DMS53 (cell line): ENCODE results near the gene COX4I1.
"Not testable (repeated sequence)": the region's sequence is repeated elsewhere in the genome, so short reads cannot be mapped to it uniquely, and the experiment has no call there.

Source experiments
- DNase-seq: peaks from one replicate; lab custom pipeline; 2025; lab: John Stamatoyannopoulos, UW

Gene COX4I1

DNA sequence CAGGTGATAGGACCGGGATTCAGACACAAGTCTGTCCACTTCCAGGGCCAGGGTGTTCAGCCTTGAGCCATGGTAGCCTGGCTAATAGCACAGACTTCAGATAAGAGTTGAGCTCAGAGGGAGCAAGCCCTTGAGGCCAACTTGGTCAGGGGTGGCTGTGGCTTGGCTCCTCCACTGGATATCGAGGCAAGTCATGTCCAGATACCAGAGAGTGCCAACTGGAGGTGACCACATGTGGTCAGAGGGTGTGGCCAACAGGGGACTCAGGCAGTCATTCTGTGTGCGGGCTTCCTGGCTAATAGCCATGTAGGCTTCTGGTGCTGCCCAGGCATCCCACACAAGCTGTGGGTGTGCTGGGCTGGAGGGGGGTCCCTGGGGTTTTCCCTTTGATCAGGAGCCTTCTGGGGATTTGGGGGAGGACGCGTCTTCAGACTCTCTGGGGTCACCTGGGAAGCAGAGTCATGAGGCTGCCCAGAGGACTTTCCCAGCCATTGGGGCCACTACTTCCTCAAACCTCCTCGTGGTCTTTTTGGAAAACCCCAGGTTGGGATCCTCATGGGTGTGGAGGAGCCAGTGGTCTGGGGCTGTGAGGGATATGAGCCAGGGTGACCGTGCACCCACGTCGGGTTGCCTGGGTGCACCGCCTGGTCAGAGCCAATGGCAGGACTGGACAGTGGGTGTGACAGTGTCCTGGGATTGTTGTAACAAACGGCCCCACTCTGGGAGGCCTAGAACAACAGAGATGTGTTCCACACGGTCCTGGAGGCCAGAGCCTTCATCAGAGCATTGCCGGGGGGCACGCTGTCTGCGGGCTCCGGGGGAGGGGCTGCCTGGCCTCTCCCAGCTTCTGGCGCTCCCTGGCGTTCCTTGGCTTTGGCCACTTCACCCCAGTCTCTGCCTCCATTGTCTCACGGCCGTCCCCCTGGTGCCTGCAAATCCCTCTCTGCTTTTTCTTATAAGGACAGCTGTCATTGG lies 25.0 kb downstream of the COX4I1 start:
- DNase-seq = no peak

DNA sequence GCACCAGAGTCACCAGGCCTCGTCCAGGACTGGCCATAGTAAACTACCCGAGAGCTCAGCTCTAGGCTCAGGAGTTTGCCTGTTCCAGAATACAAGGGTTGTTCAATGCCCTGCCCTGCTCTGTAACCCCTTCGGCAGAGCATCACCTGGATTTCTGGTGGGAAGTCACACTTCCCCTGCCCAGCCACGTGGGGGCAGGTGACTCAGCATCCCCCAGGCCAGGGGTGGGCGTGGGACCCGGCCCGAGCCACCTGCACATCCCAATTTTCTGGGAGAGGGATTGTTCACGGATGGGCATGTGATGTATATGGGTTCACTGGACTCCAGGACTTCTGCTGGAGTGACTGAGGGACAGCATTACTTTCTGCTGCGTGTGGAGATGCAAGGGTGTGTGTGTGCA lies 25.8 kb downstream of the COX4I1 start:
- no peak for DNase-seq

DNA sequence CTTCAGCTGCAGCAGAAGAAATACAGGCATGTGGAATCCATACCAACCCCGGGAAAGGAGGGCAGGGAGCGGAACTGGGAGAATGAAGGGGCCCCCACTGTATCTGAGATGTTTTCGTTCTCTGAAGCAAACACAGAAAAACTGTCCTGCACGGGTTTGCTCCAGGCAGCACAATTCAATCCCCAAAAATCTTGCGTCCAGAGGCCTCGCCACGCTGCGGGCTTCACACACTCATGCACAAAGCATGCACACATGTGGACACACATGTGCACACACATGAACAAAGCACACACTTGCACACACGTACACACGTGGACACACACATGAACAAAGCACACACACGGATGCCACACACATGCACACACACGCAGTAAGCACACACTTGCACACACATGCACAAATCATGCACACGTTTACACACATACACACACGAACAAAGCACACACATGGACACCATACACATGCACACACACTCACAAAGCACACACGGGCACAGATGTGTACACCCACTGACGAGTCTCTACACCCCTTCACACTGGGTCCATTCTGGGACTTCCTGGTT lies 27.3 kb downstream of the COX4I1 start:
- DNase-seq = no peak

DNA sequence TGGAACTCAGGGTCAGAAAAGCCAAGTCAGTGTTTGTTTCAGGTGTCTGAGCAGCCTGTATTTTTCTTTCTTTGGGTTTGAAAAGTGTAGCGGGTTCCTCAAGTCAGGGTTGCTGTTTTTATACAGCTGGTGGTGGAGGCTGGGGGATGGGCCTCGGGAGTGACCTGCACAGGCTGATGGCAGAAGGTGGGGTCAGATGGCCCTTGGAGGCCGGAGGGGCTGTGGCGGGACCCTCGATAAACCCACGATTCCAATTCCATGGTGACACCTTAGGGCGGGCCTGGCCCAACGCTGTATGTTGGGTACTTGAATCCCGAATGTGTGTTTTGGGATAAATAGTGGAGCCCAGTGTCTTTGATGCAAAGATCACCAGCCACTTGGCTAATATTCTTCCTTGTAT lies 28.7 kb downstream of the COX4I1 start:
- DNase-seq = no peak

DNA sequence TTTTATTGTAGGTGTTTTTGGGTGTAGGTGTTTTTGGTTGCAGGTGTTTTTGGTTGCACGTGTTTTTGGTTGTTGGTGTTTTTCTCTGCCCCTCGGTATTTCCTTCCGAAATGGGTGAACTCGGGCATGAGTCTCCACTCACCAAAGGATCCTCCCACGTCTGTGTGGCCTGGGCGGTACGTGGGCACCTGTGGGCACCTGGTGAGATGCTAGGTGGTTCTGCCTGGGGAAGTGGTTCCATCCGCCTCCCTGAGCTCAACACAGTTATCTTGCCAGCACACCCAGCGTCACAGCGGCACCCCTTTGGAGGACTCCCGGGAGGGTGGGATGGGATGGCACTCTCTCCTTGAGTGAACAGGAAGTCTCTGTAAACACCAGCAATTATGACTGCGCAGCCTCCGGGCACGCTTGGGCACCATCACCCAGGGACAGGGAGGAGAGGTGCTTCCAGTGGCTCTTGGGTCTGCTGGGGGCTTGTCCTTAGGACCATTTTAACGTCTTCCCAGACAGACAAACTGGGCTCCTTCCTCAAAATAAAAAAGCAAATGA lies 29.8 kb downstream of the COX4I1 start:
- no peak for DNase-seq

DNA sequence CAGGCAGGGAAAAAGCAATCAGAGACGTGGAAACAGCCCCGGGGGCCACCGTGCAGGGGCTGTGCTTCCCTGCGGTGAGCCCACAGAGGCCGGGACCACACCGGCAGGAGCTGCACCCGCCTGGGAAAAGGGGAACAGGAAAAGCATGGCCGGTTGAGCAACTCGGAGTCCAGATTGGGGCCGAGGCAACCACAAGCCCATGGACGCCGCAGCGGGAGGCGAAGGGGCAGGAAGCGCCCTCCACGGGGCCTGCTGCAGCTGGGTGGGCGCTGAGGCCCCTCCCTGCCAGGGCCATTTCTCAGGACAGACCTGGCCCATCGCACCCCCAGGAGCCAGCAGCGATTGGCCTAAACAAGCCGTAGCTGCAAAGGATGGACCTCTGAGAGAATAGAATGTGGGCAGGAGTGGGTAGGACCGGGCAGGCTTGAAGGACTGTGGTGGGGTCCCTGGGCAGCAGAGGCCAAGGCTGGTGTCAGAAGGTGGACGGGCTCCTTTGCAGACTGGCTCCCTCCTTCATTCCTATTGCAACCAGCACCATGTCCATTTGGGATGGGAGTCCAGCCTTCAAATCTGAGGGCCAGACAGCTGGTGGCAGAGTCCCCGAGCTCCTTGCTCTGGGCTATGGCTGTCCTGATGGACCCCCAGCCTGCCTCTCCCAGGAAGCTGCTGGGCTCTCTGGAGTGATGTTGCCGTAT lies 30.4 kb downstream of the COX4I1 start:
- no peak for DNase-seq

DNA sequence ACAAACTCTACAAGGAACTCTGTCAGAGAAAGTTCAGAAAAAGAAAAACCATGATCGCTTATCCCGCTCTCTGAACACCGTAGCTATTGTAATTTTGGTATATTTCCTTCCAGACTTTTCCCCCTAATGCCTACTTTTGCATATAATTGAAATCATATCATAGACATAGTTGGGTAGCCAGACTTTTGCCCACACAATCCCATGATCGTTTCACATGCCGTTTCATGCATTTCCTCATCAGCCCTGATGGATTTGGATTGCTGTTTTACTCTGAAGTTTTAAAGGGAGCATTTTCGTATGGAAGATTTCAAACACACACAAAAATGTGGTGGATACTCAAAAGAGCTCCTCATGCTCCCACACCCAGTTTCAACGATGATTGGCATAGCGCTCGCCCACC lies 31.3 kb downstream of the COX4I1 start:
- DNase-seq = no peak

DNA sequence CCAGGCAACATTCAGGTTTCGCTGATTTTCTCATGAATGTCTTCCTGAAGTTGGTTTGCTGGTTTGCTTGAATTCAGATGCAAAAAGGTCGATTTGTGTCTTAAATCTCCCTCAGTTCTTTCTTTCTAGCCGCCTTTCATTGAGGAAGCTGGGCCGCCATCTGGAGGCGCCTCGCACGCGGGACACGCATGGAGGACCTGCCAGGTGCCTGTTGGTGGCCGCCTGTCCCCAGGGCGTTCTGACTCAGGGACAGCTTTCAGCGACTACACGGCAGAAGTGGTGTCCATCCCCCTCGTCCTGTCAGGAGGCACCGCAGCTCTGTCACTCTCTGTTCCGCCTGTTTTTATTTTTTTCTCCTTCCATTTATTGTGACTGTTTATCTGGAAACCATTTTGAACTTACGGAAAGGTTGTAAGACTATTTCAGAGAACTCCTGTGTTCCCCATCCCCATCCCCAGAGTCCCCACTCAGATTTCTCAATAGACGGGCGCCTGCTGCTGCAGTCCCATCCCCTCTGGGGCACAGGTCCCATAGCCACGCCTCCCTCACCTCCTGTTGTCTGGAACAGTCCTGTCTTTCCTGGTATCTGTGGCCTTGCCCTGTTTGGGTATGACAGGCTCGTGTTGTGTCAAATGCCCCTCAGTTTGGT lies 33.2 kb downstream of the COX4I1 start:
- DNase-seq = no peak

DNA sequence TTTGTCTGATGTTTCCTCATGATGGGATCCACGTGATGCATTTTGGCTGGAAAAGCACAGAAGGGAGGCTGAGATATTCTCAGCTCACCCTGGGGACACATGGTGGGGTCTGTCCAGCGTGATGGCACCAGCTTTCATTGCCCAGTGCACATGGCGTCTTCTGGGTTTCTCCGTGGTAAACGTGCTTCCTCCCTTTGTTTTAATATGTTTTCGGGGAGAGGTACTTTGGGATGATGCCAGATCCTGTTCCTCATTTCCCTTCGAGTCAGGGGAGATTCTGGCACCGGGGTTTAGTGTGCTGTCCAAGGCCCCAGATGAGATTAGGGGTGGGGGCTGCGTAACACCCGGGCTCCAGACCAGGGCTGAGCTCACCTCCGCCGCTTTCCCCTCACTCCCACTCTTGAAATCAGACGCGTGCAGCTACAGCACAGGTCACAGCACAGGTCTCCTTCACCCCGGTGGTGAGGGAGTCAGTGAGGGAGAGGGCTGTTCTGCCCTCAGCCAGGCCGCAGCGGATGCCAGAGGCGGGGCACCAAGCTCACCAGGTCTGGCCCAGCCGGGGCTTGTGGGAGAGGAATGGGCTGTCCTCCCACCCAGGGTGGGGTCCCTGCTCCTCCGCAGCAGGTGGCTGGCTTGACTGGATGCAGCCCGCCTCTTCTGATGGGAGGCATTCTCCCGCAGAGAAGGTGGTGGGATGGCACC lies 33.9 kb downstream of the COX4I1 start:
- DNase-seq = no peak

DNA sequence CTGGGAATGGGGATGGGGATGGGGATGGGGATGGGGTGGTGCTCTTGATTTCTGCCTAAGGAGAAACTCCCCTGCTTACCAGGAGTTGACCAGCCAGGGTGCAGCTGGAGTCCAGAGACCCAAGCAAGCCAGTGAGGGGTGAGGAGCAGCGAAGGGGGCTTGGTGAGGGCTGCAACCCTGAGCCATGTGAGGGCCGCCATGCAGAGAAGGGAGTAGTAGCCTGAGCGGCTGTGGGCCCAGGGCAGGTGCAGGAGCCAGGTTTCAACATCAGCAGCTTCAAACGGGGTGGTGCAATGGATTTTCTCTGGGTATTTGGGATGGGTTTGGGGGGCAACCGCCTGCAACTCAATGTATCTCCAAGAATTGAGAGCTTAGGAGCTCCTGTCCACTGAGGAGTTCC lies 35.2 kb downstream of the COX4I1 start:
- no peak for DNase-seq

DNA sequence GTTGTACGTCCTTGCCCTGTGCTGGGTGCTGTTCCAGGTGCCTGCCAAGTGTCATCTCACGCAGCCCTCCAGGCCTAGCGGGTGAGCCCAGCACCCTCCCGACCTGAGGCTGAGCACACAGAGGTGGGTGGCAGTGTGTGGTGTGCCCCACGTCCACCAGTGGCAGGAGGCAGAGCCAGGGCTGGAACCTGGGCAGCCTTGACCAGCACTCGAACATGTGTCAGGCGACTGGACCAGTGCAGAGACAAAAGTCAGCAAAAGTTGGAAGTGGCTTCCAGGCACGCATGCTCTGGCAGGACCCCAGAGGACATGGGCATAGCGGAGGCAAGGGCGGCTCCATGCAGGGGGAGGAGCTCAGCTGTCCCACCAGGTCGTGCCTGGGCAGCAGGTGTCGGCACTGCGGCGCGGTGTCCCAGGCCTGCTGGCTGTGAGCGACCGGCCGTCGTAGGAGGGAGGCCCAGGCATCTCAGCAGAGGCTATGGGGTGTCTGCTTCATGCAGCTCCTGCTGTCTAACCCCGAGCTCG lies 35.8 kb downstream of the COX4I1 start:
- no peak for DNase-seq

DNA sequence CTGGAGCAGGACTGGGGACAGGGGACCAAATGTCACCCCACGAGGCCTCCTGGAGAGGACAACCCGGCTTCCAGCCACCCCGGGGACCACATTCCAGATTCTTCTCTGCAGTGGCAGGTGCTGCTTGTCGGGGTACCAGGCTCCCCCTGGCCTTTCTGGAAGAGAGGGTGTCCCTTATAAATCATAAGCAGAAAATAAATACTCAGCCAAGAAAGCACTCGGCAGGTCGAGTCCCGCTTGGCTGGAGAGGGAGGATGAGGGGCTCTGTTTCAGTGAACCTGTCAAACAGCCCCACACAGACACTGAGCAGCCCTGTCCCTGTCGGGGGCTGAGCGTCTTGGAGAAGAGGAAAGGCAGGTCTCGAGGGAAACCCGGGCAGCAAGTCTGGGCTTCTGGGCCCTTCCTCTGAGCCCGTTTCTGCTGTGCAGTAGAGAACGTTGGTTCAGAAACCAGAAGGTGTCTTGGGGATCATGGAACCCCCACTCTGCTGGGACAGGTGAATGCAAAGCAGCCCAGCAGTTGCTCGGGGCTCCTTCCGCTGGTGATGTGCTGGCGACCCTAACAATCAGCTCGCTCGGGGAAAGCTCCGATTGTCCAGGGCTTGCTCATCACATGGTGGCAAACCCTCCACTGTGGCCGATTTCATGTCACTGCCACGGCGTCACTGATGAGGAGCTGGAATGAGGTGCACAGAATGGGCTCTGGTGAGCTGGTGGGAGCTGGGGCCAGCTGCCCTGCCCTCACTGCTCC lies 36.6 kb downstream of the COX4I1 start:
- no peak for DNase-seq

DNA sequence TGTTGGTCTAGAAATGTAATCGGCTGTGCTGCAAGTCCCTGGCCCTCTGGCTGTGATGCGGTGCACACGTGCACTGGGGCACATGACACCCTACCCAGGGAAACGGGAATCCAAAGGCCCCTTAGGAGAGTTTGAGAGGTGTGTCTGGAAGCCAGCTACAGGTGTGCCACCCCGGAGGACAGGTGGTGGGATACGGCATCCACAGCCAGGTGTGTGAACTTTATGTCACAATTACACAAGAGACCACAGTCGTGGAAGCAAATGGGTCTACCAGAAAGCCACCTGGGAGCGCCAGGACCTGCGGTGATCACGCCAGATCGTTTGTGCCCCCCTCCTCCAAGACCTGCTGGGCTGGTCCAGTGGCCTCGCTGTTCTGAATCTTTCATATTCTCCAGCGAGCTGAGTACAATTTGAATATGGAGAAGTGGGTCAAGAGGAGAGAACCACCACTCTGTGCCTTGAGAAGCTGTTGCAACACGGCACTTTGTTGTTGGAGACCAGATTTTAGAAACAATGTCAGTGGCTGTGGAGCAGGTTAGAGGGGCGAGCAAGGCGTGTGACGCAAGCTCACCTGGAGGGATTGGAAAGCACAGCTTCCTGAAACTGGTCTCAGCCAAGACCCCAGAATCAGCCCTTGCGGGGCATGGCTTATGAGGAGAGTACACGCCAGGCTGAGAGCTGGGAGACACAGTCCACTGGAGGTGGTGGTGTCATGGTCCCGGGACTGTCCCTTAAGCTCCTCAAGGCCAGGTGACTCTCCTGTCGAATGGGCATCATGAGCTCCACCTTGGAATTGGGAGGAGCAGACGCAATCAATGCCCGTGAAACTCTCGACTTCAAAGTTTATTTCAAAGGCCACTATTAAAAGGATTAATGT lies 37.4 kb downstream of the COX4I1 start:
- no peak for DNase-seq

DNA sequence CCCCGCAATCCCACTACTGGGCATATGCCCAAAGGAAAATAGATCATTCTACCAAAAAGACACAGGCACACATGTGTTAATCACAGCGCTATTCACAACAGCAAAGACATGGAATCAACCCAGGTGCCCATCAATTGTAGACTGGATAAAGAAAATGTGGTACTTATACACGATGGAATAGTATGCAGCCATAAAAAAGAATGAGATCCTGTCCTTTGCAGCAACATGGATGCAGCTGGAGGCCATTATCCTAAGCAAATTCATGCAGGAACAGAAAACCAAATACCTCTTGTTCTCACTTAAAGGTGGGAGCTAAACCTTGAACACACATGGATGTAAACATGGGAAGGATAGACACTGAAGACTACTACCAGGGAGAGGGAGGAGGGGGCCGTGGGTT lies 38.2 kb downstream of the COX4I1 start:
- not testable (repeated sequence) for DNase-seq

DNA sequence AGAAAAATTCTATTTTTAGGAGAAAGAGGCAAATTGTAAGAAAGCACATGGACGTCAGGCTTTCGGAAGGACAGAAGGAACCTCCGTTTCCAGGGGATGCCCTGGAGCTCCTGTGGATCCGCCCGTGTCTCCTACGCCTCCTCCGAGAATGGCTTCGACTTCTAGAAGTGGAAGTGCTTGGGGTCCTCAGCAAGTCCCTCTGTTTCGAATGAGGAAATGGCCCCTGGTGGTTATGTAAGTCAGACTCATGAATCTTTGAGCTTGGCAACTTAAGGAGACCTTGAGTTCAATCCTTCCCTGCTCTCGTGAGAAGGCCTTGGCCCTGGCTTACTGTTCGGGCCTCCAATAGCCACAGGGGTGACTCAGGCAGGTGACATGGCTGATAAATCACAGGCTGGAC lies 38.9 kb downstream of the COX4I1 start:
- no peak for DNase-seq

DNA sequence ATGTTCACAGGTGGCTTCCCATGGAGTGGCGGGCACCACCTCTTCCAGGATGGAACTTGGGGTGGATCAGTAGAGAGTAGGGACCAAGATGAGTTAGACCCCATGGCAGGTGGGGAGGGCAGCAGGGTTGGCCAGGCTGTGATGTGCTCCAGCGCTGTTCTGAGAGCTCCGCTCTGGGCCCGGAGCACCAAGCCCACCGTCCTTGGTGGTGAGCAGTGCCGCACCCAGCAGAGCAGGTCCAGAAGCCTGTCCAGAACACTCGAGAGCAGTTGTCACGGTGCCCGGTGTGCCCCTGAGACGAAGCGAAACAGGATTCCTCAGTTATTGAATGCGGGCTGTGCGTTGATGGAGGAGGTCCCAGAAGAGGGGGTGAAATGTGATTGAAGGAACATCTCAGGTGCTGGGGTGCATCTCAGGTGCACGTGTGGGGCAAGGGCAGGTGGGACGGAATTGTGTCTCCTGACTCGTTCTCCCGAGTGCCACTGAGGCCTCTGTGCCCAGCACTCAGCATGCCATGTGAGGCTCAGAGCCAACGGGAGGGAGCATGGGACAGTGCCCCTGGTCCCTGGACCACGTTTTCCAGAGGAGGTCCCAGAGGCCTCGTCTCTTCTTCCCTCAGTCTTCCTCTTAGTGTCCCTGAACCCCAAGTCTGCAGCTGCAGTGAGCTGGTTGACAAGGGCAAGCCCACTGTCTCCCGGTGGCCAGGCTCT lies 39.5 kb downstream of the COX4I1 start:
- no peak for DNase-seq

DNA sequence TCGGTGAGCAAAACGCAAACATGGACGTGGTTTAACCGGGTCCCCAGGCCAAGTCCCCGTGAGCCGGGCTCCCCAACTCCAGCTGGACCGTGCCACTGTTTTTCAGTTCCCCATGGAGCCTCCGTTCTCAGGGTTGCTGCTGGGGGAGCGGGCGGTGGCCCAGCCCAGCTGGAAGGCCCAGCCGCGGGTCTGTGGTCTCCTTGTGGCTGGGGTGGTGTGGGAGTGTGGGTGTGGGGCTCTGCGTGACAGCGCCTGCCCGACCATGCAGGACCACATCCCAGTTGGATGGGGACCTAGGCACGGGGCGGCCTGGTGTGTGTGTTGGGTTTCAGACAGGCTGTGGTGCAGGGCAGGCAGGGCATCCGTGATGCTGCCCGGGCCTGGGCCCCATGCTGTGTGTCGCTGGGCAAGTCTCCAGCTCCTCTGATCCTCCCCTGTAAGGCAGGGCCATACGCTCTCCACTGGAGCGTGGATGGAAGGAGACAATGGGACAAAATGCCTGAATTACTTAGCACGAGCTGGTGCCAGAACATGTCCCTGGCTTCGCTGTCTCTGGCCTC lies 40.3 kb downstream of the COX4I1 start:
- no peak for DNase-seq

DNA sequence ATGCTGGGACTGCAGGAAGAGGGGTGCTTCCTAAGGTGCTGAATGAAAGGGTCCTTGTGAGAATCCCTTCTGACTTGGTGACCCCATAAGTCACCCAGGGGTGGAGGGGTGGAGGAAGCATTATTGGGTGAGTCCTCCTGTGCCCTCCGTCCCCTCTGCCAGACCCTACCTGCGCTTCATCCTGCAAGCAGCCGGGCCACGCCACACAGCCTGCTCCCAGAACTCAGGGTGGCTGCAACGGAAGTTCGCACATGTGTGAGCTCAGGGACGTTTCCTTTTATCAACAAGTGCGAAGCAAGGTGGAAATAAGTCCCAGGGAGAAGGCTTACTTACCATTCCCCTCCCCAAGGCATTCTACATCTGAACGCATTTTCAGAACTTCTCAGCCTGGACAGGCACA lies 40.9 kb downstream of the COX4I1 start:
- no peak for DNase-seq

DNA sequence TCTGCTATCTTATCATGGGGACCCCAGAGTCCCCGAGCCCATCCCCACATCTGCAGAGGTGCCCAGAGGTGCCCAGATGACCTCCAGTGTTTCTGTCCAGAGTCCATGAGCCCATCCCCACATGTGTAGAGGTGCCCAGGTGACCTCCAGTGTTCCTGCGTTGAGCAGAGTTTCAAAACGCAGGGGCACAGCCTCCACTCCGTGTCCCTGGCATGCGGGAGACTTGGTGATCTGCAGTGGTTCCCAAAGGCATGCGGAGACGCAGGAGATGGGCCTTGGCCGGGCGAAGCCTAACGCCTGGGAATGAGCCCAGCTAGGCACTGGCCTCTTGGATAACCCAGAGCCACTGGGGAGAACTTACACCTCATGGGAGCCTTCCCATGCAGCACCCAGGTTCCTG lies 41.3 kb downstream of the COX4I1 start:
- no peak for DNase-seq
